GM19467 (cell line): ENCODE results near the gene PTCD2.
A peak's percentile ranks its signal among the peaks of the same experiment; 100 is the strongest.

Experiments
- ATAC-seq: cut with Tn5 transposase; IDR thresholded peaks from one replicate; pipeline ENCODE4 v1.9.1; 2021; ENCODE audit warnings: mild to moderate bottlenecking, moderate library complexity; ENCODE audit not compliant: unreplicated experiment

PTCD2 gene, protein sequence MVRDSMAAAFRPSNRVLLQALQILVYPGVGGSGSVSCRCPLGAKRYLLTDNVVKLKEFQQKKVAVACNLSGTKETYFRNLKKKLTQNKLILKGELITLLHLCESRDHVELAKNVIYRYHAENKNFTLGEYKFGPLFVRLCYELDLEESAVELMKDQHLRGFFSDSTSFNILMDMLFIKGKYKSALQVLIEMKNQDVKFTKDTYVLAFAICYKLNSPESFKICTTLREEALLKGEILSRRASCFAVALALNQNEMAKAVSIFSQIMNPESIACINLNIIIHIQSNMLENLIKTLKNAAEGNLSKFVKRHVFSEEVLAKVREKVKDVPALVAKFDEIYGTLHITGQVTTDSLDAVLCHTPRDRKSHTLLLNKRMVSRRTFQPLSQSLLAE

DNA sequence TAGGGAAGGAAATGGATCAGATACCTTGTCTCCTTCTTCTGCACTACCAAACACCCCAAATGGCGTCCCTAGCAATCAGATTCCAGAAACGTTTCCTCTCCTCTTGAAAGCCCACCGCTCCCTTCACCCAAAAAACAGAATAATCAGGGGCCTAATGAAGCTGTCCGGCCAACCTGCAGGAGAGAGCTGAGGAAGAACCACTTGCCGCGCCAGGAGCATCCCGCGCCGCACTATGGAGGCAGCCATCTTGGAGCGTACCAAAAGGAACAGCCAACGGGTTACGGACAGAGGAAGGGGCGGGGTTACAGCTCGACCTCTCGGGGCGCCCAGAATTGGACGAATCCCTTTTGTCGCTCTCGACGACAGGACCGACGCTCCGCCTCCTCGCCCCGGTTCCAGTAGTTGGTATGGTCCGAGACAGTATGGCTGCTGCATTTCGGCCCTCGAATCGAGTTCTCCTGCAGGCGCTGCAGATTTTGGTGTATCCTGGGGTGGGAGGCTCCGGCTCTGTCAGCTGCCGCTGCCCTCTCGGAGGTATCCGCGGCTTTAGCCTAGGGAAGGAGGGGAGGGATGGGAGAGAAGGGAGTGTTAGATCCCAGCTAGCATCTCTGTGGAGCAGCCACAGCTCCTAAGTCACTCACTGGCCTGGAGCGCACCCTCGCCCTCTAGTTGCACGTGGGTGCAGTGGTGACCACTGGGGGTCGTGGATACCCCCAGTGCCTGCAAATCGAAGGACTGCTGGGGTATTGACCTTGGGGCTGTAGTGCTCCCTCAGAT is at the start of gene PTCD2, which contains the start of gene MRPS27:
Gene PTCD2, plus strand, starts transcription at position 398 of the 777 bp plus-strand sequence. Its CDS starts 10 bp downstream, at position 408.
Gene MRPS27, minus strand, starts transcription at position 265 of the 777 bp plus-strand sequence. Its CDS starts 19 bp downstream, at position 246.
- peak; percentile 98 for ATAC-seq

- ATAC-seq = no peak
Observed at GRCh38 chr5:72271702-72272101, 48.5 kb upstream of the PTCD2 start.

GRCh38 chr5:72272398-72272797 is 47.8 kb upstream of the PTCD2 start:
- ATAC-seq = no peak

DNA sequence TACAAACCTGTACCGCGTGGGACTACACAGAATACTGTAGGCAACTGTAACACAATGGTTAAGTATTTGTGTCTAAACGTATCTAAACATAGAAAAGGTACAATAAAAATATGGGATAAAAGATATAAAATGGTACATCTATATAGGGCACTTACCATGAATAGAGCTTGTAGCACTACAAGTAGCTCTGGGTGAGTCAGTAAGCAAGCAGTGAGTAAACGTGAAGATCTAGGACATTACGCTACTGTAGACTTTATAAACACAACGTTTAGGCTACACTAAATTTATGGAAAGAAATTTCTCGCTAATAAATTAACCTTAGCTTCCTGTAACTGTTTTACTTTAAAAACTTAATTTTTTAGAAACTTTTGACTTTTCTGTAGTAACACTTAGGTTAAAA is 46.6 kb upstream of the PTCD2 start:
- ATAC-seq = no peak

DNA sequence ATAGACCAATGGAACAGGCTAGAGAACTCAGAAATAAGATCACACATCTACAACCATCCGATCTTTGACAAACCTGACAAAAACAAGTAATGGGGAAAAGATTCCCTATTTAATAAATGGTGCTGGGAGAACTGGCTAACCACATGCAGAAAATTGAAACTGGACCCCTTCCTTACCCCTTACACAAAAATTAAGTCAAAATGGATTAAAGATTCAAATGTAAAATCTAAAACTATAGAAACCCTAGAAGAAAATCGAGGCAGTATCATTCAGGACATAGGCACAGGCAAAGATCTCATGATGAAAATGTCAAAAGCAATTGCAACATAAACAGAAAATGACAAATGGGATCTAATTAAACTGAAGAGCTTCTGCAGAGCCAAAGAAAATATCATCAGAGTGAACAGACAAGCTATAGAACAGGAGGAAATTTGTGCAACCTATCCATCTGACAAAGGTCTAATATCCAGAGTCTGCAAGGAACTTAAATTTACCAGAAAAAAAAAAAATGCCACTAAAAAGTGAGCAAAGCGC is 43.9 kb upstream of the PTCD2 start:
- ATAC-seq = no peak

DNA sequence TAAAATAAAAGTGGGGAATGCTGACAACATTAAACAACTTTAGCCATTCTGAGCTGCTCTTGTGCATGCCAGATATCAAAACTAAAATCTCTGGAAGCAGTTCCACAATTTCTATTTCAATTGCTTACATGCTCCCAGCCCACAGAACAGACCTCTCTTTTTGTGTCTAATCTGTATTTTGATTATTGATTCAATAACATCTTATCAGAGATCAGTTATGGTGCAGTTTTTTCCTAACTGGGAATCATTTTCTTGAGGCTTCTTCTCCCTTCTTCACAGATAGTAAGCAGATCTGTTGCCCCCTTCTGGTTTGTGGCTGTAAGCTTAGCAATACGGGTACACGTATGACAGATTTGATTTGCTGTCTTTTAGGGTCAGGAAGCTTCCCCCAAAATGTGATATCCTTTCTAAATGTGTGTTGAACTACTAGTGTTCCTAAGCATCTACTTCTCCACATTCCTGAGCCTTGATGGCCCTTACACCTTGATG is 39.5 kb upstream of the PTCD2 start:
- no peak for ATAC-seq

- ATAC-seq = no peak
Observed at GRCh38 chr5:72281430-72281763, 38.8 kb upstream of the PTCD2 start.

- ATAC-seq = no peak
Observed at GRCh38 chr5:72281764-72282499, 38.2 kb upstream of the PTCD2 start.

DNA sequence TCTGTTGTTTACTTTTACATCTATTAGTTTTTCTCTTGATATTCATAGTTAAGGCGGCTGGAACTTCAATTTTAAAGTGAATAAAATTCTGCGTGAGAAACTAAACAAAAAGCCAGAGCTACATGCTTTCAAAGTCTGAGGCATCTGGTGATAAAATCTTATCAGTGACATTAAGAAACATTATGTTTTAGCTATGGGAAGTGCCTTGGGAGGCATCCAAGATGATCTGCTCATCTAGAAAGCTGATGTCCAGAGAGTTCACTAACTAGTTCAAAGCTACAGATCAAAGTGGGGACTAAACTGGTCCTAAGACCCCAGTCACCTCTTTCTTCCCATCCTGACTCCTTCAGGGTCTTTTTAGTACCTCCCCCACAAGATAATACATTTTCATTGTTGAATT is 37.3 kb upstream of the PTCD2 start:
- ATAC-seq = no peak

DNA sequence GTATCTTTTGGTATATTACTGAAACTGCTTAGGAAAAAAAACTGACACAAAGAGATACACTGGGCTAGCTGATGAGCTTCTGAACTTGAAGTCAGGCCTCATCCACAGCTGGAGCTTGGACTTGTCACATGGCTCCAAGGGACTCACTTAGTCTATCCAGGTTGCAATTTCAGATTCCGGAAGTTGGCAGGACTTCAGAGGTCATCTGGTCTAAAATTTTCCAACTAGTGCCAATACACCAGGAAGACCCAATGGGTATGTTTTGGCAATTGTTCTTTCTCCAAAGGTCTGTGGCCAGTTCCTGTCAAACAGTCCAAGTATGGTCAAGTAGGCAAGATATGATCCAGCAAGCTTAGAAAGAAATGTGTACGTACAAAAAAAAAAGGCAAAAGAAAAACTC is 36.8 kb upstream of the PTCD2 start:
- ATAC-seq = no peak

DNA sequence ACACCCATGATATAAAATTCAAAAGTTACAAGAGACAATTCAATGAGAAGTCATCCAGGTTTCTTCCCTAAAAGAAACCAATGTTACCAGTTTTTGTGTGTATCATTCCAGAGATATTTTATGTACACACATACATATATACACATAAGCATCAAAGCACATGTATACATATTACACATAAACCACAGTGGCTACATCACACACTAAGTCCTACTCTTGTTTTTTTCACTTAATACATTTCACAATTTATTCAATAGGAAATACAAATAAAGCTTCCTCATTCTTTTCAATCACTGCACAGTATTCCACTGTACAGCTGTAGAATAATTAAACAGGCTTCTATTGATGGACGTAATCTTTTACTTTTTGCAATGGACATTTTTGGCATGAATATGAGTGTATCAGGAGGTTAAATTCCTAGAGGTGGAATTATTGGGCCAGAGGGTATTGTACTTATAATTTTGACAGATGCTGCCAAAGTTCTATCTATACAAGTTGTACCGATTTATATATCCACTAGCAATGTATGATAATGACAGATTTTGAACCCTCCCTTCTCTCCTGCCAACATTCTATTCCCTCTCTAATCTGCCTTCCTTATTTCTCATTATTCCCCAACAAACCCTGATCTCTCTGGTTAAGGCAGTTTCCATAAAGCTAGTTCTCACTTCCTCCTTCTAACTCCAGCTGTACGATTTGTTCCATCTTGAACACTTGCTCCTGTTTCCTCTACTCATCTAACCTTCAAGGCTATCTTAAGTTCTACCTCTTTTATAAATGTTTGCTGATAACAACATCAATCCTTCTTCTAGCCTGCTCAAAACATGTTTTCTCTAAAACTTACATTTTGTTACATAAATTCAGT is 35.4 kb upstream of the PTCD2 start:
- ATAC-seq = no peak

GRCh38 chr5:72285424-72285821 is 34.8 kb upstream of the PTCD2 start:
- ATAC-seq = no peak

GRCh38 chr5:72286798-72287197 is 33.4 kb upstream of the PTCD2 start:
- no peak for ATAC-seq

- ATAC-seq = no peak
Observed at GRCh38 chr5:72288924-72289323, 31.2 kb upstream of the PTCD2 start.

DNA sequence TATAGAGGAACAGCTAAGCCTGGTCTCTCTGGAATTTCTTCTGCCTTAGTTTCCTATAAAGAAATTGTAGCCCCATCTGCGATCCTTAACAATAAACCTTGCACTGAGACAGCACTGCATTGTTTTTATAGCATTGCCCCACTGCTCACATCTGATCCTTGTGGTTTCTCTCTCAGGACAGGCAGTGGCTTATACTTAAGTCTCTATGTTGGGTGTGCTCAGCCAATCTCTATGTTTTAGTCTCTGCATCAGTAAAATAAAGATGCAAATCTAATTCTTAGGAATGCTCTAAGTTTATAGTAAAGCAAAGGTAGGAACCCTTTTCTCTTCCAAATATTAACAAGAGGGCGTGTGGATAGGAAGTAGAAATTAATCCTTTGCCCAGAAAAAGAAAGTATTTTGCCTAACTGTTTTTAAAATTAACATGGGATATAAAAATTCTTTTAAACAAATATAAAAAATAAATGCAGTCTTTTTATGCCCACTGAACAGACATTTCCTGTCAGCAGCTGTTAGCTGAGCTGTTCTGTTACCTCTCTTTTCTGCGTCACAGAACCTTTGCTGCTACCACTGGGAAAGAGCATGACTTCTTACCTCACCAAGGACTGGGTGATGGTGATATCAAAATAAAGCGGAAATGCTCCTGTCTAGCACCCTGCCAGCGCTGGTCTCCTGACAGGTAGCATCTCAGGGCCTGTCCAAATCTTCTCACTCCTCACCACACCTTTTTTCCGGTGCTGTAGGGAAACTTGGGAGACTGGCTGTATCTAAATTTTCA is 29.6 kb upstream of the PTCD2 start:
- ATAC-seq = no peak

DNA sequence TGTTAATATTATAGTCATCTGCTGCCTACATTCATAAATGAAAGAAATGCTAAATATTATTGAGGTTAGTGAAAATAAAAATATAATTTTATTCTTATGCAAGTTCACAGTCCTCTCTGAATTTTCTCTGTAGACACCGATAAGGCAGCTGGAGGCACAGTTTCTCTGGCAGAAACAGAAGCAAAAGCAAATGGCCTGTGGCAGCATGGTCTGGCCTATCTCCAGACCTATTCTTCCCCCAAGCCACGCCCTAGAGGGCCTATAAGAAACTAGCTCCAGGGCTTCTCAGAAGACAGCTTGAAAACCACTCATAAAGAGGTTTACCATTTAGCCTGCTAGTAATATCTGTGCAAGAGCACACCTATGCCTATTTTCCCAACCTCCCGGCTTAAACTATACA is 28.6 kb upstream of the PTCD2 start:
- no peak for ATAC-seq

DNA sequence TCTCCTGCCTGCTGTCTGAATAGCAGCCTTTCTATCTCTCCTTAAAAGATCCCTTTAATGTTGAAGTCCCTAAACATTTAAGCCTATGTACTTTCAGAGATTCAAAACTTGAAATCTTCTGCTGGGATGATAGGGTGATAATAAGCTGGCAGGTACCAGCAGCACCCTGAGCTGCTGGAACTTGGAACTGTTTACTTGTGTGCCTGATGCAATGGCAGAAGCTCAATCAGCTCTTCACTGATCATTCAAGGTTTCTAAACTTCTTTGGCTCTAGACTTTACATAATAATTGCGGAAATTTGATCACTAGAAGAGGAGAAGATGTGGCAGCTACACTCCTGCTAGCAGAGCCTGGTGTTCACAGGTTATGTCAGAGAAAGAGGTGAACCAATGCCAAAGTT is 27.8 kb upstream of the PTCD2 start:
- ATAC-seq = no peak

DNA sequence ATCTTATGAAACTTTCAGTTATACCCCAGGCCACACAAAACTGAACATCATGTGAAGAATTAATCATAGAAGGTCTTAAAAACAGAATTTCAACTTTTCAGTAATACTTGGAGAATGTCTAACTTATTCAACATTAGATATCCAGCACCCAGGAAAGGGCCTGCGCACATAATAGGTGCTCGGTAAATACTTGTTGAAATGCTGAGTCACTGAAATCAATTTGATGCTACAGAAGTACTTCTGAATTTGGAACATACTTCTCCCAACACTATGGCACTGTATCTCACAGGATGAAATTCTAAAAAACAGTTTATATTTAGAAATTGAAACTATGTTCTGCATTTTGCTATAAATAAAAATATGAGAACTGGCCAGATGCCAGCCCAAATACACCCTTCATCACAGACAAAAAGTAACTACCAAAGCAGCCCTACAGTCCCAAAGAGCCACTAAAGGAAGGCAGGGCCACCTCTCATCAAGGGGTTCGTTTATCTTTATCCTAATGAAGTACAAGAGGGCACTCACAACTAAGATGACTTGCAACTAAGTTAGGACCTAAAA is 26.6 kb upstream of the PTCD2 start:
- no peak for ATAC-seq

DNA sequence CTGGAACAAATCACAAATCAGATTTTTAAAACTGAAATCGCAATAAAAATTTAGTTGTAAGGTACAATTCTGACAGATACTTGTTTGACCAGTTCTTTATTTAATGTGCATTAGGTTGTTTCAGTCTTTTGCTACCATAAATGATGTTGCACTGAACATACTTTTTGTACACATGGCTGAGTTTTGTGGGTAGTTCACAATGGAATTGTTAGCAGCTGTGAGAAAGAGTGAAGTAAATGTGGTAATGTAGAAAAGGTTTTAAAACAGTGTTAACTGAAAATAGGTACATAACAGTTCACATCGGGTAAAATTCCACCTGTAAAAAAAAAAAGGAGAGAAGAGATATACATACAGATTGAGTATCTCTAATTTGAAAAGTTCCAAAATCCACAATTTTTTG is 25.7 kb upstream of the PTCD2 start:
- ATAC-seq = no peak
